Lung microvascular endothelial cell (primary cell): ENCODE measurements around the gene PDZRN3. TPM values are rescaled to one million over a fixed set of nuclear protein-coding genes. Genes with fewer than 3 reads are reported as not detected.

Source experiments
- DNase-seq, 2 donors: peaks; one replicate each; pipeline versions ENCODE4 v3.0.0 to v3.0.0-alpha.2; 2010; ENCODE audit warnings: low read depth in 2 of 2
- total RNA-seq: library from RNA; depleted of rRNA; stranded (reverse); fragments of >200 nt; gene quantifications from 2 replicates; pipeline ENCODE4 v1.2.1, GENCODE V29; 2014

Gene PDZRN3
- total RNA-seq, result under 0.01 TPM in 1 of 2 replicates, not detected in the other

GRCh38 chr3:73624821-73625665 lies at the start of gene PDZRN3:
TSS of gene PDZRN3 (minus strand) at chr3:73624941.
- peak in 1 of 2 donors; percentile 30 for DNase-seq

DNA sequence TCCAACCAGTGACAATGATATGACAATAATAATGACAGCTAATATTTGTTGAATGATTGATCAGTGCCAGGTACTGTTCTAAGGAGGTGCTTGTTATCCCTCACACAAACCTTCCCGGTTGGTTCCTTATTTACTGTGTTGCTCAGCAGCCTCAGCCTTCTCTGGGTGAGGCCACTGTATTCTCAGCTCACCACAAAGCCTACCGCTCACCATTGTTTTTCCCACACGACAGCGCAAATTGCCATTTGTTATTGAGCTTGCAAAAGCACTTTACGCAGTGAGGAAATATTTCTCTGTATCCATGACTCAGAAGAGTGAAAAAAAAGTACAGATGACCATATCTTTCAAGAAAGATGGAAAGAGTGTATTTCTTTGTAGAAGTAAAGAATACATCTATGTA lies 49.5 kb upstream of the PDZRN3 start:
- DNase-seq, result no peak

DNA sequence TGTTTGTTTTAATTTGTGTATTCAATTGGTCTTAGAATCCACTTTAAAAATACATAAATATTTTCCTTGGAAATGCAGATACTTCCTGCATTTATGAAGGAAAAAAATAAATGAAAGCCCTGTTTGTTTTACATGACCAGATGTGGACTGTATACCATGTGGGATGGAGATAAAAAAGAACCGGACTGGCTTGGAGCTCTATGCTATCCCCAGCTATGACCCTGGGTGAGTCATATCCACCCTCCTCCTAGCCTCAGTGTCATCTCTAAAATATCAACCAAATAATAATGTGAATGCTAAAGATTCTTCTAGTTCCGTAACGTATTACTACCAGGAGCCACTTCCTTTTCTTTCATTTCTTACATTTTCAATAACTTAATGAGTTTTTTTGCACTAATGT lies 44.5 kb upstream of the PDZRN3 start:
- DNase-seq, result peak in 1 of 2 donors; percentile 7

GRCh38 chr3:73668391-73668790 lies 43.6 kb upstream of the PDZRN3 start:
- DNase-seq, result no peak

DNA sequence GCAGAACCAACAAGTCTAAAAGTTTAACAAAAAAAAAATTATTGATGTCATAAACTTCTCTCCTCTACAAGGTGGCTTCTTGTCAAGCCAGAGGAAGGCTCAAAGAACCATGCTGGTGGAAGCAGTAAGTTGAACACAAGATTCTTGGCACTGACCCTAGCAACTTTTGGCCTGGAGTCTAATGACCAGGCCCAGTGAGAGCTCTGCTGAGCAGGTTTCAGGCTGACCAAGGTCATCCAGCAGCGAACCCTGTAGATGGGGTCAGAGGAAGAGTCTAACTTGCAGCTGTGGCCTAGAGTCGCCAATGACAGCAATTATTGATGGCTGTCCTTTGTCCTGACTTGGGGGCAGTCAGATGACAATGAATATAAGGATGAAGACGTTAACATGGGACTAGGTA lies 43.1 kb upstream of the PDZRN3 start:
- DNase-seq, result no peak

GRCh38 chr3:73665286-73665685 lies 40.5 kb upstream of the PDZRN3 start:
- DNase-seq, result no peak

- DNase-seq, result no peak
Observed at GRCh38 chr3:73664389-73664788, 39.6 kb upstream of the PDZRN3 start.

GRCh38 chr3:73663495-73663894 lies 38.8 kb upstream of the PDZRN3 start:
- no peak for DNase-seq

- no peak for DNase-seq
Observed at GRCh38 chr3:73661265-73661664, 36.5 kb upstream of the PDZRN3 start.

- DNase-seq, result no peak
Observed at GRCh38 chr3:73658227-73658626, 33.5 kb upstream of the PDZRN3 start.

DNA sequence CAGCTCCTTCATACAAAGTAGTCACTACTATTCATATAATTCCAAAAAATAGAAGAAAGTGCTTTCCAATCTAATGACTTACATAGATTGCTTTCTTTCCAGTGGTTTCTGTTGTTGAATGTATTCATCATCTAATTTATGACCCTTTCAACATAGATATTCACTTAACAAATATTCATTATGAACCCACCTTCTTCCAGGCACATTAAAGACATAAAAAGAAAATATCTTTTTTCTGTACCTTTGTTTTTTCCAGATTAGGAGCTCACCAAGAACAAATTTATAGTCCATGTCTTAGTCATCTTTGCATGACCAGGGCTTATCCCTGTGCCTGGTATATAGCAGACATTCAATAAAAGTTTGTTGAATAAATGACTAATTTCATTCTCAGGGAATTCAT lies 32.4 kb upstream of the PDZRN3 start:
- no peak for DNase-seq

DNA sequence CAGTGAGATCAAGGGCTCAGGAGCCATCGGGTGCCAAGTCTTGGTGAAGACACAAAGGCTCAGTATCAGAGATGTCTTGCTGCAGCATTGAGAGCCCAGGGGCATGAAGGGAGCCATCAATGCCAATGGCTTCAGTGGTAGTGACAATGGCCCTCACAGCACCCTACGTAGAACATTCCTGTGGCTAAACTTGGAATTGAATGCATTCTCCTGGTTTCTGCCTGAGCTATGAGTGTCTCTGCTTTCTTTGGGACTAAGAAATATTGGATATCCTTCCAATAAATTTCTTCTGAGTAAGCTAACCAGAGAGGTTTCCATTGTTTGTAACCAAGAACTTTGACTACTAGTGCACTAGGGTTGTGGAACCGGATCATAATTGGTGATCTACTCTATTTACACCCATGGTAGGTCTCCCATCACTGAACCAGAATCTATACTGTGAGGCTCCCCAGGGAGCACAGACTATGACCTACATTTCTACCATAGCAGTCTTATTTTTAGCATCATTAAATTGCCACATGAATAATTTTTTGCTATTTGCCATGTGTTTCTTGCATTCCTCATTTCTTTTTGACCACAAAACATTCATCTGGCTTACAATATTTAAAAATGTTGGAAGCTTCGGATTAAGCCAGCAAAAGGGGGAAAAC lies 31.6 kb upstream of the PDZRN3 start:
- no peak for DNase-seq

DNA sequence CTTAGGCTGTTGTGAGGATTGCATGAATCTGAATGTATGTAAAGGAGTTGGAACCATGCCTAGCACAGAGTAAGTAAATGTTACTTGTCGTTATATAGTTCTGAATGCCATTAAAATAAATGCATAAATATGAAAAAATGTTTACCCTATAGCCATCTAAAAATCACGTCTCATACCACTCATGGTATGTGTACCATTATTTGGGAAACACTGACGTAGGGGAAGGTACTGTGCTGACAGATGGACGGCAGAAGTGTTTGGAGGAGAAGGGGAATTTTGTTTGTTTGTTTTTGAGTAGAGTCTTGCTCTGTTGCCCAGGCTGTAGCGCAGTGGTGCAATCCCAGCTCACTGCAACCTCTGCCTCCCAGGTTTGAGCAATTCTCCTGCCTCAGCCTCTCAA lies 30.5 kb upstream of the PDZRN3 start:
- DNase-seq, result no peak

GRCh38 chr3:73653877-73654276 lies 29.1 kb upstream of the PDZRN3 start:
- no peak for DNase-seq

DNA sequence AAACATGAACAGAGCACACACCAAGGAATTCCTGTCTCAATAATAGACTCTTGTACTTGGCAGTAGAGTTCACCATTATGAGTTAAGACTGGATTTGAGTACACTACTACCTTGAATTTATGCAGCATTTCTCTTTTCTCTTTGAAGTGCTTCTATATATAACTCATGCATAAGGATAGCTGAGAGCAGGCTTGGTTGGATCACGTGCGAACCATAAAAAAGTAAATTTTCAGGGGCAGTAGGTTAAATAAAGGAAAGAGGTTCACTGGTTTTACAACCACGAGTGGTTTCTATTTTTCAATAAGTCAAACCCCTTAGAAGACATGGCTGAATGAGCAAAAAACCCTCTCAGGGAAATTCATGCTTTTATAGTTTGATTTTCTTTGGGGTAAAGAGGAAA lies 28.6 kb upstream of the PDZRN3 start:
- no peak for DNase-seq

DNA sequence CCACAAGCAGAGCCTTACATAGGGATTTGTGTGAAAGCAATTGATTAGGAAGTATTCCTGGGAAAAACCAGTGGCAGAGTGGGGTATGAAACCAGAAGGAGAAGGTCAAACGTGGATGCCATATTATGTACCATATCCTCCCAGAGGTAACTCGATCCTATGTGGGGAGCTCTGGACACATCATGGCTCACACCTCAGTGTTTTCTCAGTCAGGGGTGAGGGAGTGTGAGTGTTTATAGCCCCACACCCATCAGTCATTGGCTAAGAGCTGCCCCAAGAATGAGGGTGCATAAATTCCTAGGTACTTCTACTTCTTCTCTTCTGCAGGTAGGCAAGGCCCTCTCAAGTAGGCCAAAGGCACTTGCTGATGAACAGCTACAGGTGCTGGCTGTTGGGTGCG lies 28.2 kb upstream of the PDZRN3 start:
- no peak for DNase-seq

DNA sequence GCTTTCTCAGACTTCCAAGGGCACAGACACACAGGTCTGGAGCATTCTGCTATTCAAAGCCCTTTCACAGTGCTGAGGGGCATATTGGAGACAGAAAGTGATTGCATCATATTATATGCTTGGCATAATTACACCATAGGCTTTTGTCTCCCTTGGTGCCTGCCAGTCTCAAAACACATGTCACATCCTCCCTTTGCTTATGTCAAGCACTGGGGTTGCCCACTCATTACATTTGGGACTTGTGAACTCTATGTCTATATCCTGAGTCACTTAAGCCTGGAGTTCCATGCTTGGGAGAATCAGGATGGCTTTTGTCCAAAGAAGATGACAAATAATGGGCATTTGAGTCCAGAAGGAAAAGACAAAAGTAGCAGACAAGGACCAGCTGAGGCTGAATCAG lies 12.3 kb upstream of the PDZRN3 start:
- no peak for DNase-seq

DNA sequence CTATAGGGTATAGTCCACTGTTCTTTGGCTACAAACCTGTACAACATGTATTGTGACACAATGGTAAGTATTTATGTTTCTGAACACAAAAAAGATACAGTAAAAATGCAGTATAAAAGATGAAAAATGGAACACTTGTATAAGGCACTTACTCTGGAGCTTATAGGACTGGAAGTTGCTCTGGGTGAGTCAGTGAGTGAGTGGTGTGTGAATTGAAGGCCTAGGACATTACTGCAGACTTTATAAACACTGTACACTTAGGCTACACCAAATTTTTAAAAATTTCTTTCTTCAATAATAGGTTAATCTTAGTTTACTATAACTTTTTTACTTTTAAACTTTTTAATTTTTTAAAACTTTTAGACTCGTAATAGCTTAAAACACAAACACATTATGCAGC lies 10.5 kb upstream of the PDZRN3 start:
- DNase-seq, result no peak

DNA sequence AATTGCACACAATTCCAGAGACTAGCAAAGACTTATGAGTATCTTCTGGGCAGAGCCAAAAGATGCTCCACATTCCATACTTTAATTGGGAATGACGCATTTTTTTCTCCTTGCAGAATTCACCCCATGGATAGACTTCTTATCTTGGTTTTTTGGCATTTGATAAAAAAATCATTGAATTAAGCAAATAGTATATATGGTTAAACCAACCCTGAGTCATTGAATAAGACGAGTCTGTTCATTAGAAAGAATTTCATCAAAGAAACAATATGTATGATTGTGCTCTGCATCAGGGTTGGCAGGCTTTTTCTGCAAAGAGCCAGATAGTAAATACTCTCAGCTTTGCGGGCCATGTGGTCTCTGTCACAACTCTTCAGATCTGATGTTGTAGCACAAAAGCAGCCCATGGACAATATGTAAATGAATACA lies 9.2 kb upstream of the PDZRN3 start:
- DNase-seq, result no peak

DNA sequence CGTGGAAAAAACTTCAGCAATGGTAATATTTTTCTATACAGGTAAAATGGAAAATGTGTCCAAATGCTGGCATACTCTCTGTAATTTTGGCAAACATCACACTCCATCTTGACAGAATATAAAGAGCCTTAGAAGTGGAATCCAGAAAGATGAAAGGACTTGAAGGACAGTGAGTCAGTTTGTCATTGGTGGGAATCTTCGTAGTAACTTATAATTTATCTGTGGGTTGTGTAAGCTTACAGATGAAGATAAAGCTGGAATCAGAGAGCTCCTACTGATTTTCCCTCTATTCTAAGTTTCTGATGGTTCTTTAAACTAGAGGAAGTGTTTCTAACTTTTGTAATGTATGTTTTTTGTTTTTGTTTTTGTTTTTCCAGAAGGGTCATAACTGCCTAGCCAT lies 8.7 kb upstream of the PDZRN3 start:
- DNase-seq, result no peak

- DNase-seq, result no peak
Observed at GRCh38 chr3:73626106-73626505, 1.4 kb upstream of the PDZRN3 start.

GRCh38 chr3:73624017-73624820 lies 522 bp downstream of the PDZRN3 start:
- DNase-seq, result peak in 1 of 2 donors; percentile 50
